ENCODE results near the gene CCNL2. TPM values are rescaled to one million over a fixed set of nuclear protein-coding genes. Genes with fewer than 3 reads are reported as not detected.

CCNL2 gene
- total RNA-seq, 1 donor from 2014 or later: 55.3 TPM

- Histone ChIP-seq H3K36me3 (ENCODE audit: control insufficient read depth in 3 of 3, insufficient read depth in 3 of 3, low read length in 3 of 3) (no peaks in the 10 kb centered on the region), H3K4me3 (ENCODE audit: low read length in 3 of 3) (peak overlapping the region in 1 of 3 donors; percentile 13), H3K9me3 (ENCODE audit: control insufficient read depth in 3 of 3, low read length in 3 of 3) (no peaks in the 10 kb centered on the region), H3K27me3 (ENCODE audit: control insufficient read depth in 3 of 3, insufficient read depth in 3 of 3, low read length in 3 of 3) (peaks cover 0 to 36% (median 13%) of the 10 kb centered on the region in 3 donors), H3K4me1 (ENCODE audit: control insufficient read depth in 3 of 3, insufficient read depth in 3 of 3, low read length in 3 of 3) (peaks cover 54 to 59% (median 57%) of the 10 kb centered on the region in 3 donors), H3K27ac (ENCODE audit: low read depth, low read length) (no peak overlapping the region), H3K9ac (ENCODE audit: low read depth in 1 of 3, low read length in 3 of 3) (peak overlapping the region in 1 of 3 donors; percentile 62)
These were observed 38.1 kb upstream of the CCNL2 start for GRCh38 chr1:1437033-1437903.

DNA sequence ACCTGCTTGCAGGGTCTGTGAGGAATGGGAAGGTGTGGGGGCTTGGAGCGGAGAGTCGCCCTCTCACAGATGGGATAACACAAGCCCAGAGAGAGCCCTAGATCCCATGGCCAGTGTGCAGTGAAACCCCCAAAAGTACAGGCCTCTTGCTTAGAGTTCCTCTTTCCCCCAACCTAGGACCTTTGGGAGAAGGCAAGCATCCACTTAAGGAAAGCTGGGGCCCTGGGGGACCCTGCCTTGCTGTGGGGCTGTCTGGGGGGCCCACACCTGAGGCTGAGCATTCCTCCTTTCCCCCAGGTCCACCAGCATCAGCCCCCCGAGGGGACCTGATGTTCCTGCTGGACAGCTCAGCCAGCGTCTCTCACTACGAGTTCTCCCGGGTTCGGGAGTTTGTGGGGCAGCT is 37.5 kb upstream of the CCNL2 start:
- Histone ChIP-seq H3K4me3 (ENCODE audit: low read length in 3 of 3) (peak overlapping the region; percentile 51 to 68 (median 60)), H3K9me3 (ENCODE audit: control insufficient read depth in 3 of 3, low read length in 3 of 3) (no peaks in the 10 kb centered on the region), H3K27ac (ENCODE audit: low read depth, low read length) (no peak overlapping the region), H3K27me3 (ENCODE audit: control insufficient read depth in 3 of 3, insufficient read depth in 3 of 3, low read length in 3 of 3) (peaks cover 0 to 36% (median 13%) of the 10 kb centered on the region in 3 donors), H3K4me1 (ENCODE audit: control insufficient read depth in 3 of 3, insufficient read depth in 3 of 3, low read length in 3 of 3) (peaks cover 57 to 66% (median 60%) of the 10 kb centered on the region in 3 donors), H3K36me3 (ENCODE audit: control insufficient read depth in 3 of 3, insufficient read depth in 3 of 3, low read length in 3 of 3) (no peaks in the 10 kb centered on the region), H3K9ac (ENCODE audit: low read depth in 1 of 3, low read length in 3 of 3) (peak overlapping the region in 2 of 3 donors; percentile 51 to 62)

- Histone ChIP-seq H3K27me3 (ENCODE audit: control insufficient read depth in 3 of 3, insufficient read depth in 3 of 3, low read length in 3 of 3) (peaks cover 0 to 36% (median 13%) of the 10 kb centered on the region in 3 donors), H3K27ac (ENCODE audit: low read depth, low read length) (no peak overlapping the region), H3K36me3 (ENCODE audit: control insufficient read depth in 3 of 3, insufficient read depth in 3 of 3, low read length in 3 of 3) (no peaks in the 10 kb centered on the region), H3K9ac (ENCODE audit: low read depth in 1 of 3, low read length in 3 of 3) (peak overlapping the region; percentile 38 to 62 (median 51)), H3K9me3 (ENCODE audit: control insufficient read depth in 3 of 3, low read length in 3 of 3) (no peaks in the 10 kb centered on the region), H3K4me3 (ENCODE audit: low read length in 3 of 3) (peak overlapping the region; percentile 51 to 68 (median 60)), H3K4me1 (ENCODE audit: control insufficient read depth in 3 of 3, insufficient read depth in 3 of 3, low read length in 3 of 3) (peaks cover 54 to 63% (median 60%) of the 10 kb centered on the region in 3 donors)
These were observed 36.9 kb upstream of the CCNL2 start for GRCh38 chr1:1435911-1436629.

- Histone ChIP-seq H3K4me3 (ENCODE audit: low read length in 3 of 3) (peak within 1 kb of the TSS; percentile 57 to 73 (median 68)), H3K4me1 (ENCODE audit: control insufficient read depth in 3 of 3, insufficient read depth in 3 of 3, low read length in 3 of 3) (peaks cover 47 to 60% (median 58%) of the 10 kb centered on the region in 3 donors)
These were observed 36.2 kb upstream of the CCNL2 start, which contains the start of gene VWA1 for GRCh38 chr1:1435106-1435903. TSS of gene VWA1 (plus strand) at chr1:1435690. CDS start at chr1:1435749, 59 bp downstream.

GRCh38 chr1:1434824-1435105 is 35.6 kb upstream of the CCNL2 start:
- Histone ChIP-seq H3K4me3 (ENCODE audit: low read length in 3 of 3) (peak overlapping the region in 2 of 3 donors; percentile 68 to 73), H3K9me3 (ENCODE audit: control insufficient read depth in 3 of 3, low read length in 3 of 3) (no peaks in the 10 kb centered on the region), H3K27me3 (ENCODE audit: control insufficient read depth in 3 of 3, insufficient read depth in 3 of 3, low read length in 3 of 3) (peaks cover 0 to 39% (median 13%) of the 10 kb centered on the region in 3 donors), H3K9ac (ENCODE audit: low read depth in 1 of 3, low read length in 3 of 3) (peak overlapping the region in 2 of 3 donors; percentile 53 to 62), H3K4me1 (ENCODE audit: control insufficient read depth in 3 of 3, insufficient read depth in 3 of 3, low read length in 3 of 3) (peaks cover 53 to 64% (median 63%) of the 10 kb centered on the region in 3 donors), H3K36me3 (ENCODE audit: control insufficient read depth in 3 of 3, insufficient read depth in 3 of 3, low read length in 3 of 3) (no peaks in the 10 kb centered on the region), H3K27ac (ENCODE audit: low read depth, low read length) (peak overlapping the region; percentile 82)

More at GRCh38 chr1:1435106-1435903, 36.2 kb upstream of the CCNL2 start, which contains the start of gene VWA1:
- Histone ChIP-seq H3K9ac (ENCODE audit: low read depth in 1 of 3, low read length in 3 of 3) (peak within 1 kb of the TSS; percentile 51 to 62 (median 53)), H3K27me3 (ENCODE audit: control insufficient read depth in 3 of 3, insufficient read depth in 3 of 3, low read length in 3 of 3) (peaks cover 0 to 36% (median 13%) of the 10 kb centered on the region in 3 donors), H3K27ac (ENCODE audit: low read depth, low read length) (peak within 1 kb of the TSS; percentile 82), H3K9me3 (ENCODE audit: control insufficient read depth in 3 of 3, low read length in 3 of 3) (no peaks in the 10 kb centered on the region), H3K36me3 (ENCODE audit: control insufficient read depth in 3 of 3, insufficient read depth in 3 of 3, low read length in 3 of 3) (no peaks in the 10 kb centered on the region)

GRCh38 chr1:1434131-1434823 is 35.1 kb upstream of the CCNL2 start:
- peaks cover 0 to 39% (median 13%) of the 10 kb centered on the region in 3 donors for H3K27me3 ChIP-seq (ENCODE audit: control insufficient read depth in 3 of 3, insufficient read depth in 3 of 3, low read length in 3 of 3)
- peak overlapping the region; percentile 82 for H3K27ac ChIP-seq (ENCODE audit: low read depth, low read length)
- H3K4me3 ChIP-seq (ENCODE audit: low read length in 3 of 3): peak overlapping the region in 2 of 3 donors; percentile 22 to 68
- no peaks in the 10 kb centered on the region for H3K36me3 ChIP-seq (ENCODE audit: control insufficient read depth in 3 of 3, insufficient read depth in 3 of 3, low read length in 3 of 3)
- H3K9ac ChIP-seq (ENCODE audit: low read depth in 1 of 3, low read length in 3 of 3): peak overlapping the region in 2 of 3 donors; percentile 53 to 62
- H3K9me3 ChIP-seq (ENCODE audit: control insufficient read depth in 3 of 3, low read length in 3 of 3): no peaks in the 10 kb centered on the region
- H3K4me1 ChIP-seq (ENCODE audit: control insufficient read depth in 3 of 3, insufficient read depth in 3 of 3, low read length in 3 of 3): peaks cover 57 to 68% (median 66%) of the 10 kb centered on the region in 3 donors

DNA sequence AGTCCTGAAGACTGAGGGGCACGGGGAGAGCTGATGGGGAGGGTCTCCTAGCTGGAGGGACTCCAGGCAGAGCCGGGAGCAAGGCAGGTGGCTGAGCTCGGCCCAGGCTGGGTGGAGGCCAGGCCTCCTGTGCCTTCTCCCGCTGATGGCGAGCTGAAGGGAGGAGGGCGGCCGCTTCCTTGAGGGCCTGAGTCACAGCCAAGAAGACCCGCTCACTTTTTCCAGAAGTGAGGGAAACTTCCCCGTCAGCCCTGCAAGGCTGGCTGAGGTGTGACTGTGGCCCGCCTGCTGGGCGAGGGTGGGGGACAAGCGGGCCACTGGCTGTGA is 34.6 kb upstream of the CCNL2 start:
- Histone ChIP-seq H3K4me1 (ENCODE audit: control insufficient read depth in 3 of 3, insufficient read depth in 3 of 3, low read length in 3 of 3) (peaks cover 57 to 68% (median 66%) of the 10 kb centered on the region in 3 donors), H3K4me3 (ENCODE audit: low read length in 3 of 3) (peak overlapping the region in 1 of 3 donors; percentile 2), H3K36me3 (ENCODE audit: control insufficient read depth in 3 of 3, insufficient read depth in 3 of 3, low read length in 3 of 3) (no peaks in the 10 kb centered on the region), H3K27me3 (ENCODE audit: control insufficient read depth in 3 of 3, insufficient read depth in 3 of 3, low read length in 3 of 3) (peaks cover 0 to 38% (median 13%) of the 10 kb centered on the region in 3 donors), H3K27ac (ENCODE audit: low read depth, low read length) (peak overlapping the region; percentile 82), H3K9me3 (ENCODE audit: control insufficient read depth in 3 of 3, low read length in 3 of 3) (no peaks in the 10 kb centered on the region), H3K9ac (ENCODE audit: low read depth in 1 of 3, low read length in 3 of 3) (peak overlapping the region in 2 of 3 donors; percentile 25 to 45)

DNA sequence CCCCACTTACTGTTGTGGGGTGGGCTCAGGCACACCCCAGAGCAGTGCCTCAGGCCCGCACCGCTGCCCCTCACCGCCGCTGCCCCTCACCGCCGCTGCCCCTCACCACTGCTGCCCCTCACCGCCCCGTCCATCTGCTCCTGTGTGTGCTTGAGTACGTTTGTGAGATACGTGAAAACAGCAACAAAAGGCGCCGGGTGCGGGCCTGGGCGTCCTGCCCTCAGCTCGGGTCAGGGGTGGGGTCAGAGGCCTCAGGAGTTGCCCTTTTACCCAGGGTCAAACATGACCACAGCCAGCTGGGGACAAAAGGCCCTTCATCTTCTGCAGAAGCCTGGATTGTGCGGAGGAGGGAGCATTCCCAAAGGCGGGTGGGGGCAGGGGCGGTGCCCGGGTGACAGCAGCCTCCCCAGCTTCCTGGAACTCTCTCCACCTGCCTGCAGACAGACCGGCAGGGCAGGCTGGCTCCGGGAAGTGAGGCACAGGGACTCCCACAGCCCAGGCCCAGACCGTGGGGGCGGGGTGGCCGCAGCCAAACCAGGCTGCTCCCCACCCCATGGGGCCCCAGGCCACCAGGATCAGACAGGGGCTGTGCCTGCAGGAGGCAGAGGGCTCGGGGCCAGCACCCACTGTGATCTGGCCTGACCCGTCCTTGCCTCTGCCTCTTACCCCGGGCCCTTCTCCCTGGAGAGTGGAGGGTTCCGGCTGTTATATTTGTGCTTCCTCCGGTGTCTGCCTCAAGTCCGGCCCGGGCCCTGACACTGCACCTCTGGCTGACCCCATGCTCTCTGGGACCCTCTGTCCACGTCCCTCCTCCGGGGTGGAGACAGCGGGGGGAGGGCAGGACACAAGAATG is 34.0 kb upstream of the CCNL2 start:
- H3K9me3 ChIP-seq (ENCODE audit: control insufficient read depth in 3 of 3, low read length in 3 of 3): no peaks in the 10 kb centered on the region
- H3K27me3 ChIP-seq (ENCODE audit: control insufficient read depth in 3 of 3, insufficient read depth in 3 of 3, low read length in 3 of 3): peaks cover 0 to 37% (median 17%) of the 10 kb centered on the region in 3 donors
- peak overlapping the region in 1 of 3 donors; percentile 2 for H3K4me3 ChIP-seq (ENCODE audit: low read length in 3 of 3)
- H3K36me3 ChIP-seq (ENCODE audit: control insufficient read depth in 3 of 3, insufficient read depth in 3 of 3, low read length in 3 of 3): no peaks in the 10 kb centered on the region
- H3K9ac ChIP-seq (ENCODE audit: low read depth in 1 of 3, low read length in 3 of 3): peak overlapping the region in 2 of 3 donors; percentile 25 to 45
- peaks cover 57 to 68% (median 66%) of the 10 kb centered on the region in 3 donors for H3K4me1 ChIP-seq (ENCODE audit: control insufficient read depth in 3 of 3, insufficient read depth in 3 of 3, low read length in 3 of 3)
- peak overlapping the region; percentile 82 for H3K27ac ChIP-seq (ENCODE audit: low read depth, low read length)

Measured in skeletal muscle tissue (tissue), 4 donors.